ENCODE data around the gene TGFBR1.

DNA sequence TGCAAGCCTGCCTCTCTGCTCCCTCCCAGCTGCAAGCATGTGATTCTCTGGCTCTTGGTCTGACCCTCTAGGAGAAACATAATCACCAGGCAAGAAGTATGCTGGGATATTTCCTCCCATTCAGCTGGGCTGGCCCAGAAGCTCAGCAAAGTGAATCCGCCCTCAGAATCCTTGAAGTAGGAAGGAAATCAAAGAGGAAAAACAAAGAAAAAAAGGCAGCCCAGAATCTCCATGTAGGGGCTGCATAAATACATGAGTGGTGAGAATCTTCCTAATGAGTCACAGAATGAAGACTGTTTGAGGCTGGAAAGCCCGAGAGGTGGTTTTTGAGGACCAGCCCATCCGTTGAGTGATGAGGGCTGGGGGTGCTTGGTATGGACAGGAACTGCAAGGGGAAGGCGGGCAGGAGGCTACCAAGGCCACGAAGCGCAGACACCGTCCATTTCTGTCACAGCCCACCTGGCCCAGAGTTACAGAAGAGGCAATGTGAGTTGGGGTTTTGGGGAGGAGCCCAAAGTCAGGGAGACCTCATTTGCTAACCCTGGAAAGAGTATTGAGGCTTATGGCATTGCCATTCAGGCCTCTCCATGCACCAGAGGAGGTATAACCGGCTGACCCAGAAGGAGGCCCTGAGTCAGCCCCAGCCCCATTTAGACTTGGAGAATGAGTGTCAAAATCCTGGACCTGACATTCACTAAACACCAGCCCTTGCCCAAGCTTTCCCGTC lies 33.4 kb upstream of the TGFBR1 start:
- TF ChIP-seq, protein P1, sequence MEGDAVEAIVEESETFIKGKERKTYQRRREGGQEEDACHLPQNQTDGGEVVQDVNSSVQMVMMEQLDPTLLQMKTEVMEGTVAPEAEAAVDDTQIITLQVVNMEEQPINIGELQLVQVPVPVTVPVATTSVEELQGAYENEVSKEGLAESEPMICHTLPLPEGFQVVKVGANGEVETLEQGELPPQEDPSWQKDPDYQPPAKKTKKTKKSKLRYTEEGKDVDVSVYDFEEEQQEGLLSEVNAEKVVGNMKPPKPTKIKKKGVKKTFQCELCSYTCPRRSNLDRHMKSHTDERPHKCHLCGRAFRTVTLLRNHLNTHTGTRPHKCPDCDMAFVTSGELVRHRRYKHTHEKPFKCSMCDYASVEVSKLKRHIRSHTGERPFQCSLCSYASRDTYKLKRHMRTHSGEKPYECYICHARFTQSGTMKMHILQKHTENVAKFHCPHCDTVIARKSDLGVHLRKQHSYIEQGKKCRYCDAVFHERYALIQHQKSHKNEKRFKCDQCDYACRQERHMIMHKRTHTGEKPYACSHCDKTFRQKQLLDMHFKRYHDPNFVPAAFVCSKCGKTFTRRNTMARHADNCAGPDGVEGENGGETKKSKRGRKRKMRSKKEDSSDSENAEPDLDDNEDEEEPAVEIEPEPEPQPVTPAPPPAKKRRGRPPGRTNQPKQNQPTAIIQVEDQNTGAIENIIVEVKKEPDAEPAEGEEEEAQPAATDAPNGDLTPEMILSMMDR (IDR thresholded peaks at IDR 0.05) = no peak
- TF ChIP-seq EP300 (IDR thresholded peaks at IDR 0.05) (no peak), POLR2AphosphoS5 (IDR thresholded peaks at IDR 0.05) (no peak), POLR2A (IDR thresholded peaks at IDR 0.05) (no peak)
